Spleen (tissue), 7 donors: ENCODE data around the gene ACER3.

Source experiments
- POLR2A ChIP-seq, 3 donors: fragments of 450-650 bp; IDR thresholded peaks; one replicate each; pipeline ENCODE4 v1.5.1; 2017; ENCODE audit warnings: antibody characterized with exemption in 3 of 3, mild to moderate bottlenecking in 1 of 3
- TF ChIP-seq, protein P1 (sequence below), 11 experiments: fragments of 200-600 bp in 7 of 11; fragments of 450-650 bp in 4 of 11; sonication (generic) in 4 of 11; IDR thresholded peaks in 8 of 11; conservative IDR thresholded peaks in 3 of 11; 1 replicate in 7 of 11; 2 replicates in 4 of 11; pipeline versions ENCODE4 v1.4.0 to v1.8.0; 2016 to 2021; ENCODE audit warnings: antibody characterized with exemption in 11 of 11, inconsistent platforms in 4 of 11, mild to moderate bottlenecking in 1 of 11
- donor health status: DM: no; HTN: no; CAD: no; lungs with moderate emphysema.
- donor health status: DM: no; HTN: no; CAD: no.
- donor health status: DM: no; HTN: no; CAD: no.

DNA sequence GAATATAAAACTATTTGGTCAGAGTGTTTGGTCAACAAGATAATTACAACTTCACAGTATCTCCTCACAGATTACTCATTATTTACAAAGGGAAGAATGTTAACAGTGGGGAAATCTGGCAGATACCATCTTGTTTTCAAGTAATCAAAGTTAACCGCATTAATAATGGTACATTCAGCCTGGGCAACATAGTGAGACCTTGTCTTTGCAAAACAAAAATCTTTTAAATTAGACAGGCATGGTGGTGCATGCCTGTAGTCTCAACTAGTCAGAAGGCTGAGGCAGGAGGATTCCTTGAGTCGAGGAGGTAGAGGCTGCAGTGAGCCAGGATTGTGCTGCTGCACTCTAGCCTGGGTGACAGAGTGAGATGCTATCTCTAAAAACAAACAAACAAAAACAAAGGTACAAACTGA is 78.5 kb downstream of the ACER3 start:
- TF ChIP-seq, protein P1, sequence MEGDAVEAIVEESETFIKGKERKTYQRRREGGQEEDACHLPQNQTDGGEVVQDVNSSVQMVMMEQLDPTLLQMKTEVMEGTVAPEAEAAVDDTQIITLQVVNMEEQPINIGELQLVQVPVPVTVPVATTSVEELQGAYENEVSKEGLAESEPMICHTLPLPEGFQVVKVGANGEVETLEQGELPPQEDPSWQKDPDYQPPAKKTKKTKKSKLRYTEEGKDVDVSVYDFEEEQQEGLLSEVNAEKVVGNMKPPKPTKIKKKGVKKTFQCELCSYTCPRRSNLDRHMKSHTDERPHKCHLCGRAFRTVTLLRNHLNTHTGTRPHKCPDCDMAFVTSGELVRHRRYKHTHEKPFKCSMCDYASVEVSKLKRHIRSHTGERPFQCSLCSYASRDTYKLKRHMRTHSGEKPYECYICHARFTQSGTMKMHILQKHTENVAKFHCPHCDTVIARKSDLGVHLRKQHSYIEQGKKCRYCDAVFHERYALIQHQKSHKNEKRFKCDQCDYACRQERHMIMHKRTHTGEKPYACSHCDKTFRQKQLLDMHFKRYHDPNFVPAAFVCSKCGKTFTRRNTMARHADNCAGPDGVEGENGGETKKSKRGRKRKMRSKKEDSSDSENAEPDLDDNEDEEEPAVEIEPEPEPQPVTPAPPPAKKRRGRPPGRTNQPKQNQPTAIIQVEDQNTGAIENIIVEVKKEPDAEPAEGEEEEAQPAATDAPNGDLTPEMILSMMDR (IDR thresholded peaks at IDR 0.05 in 8 of 11, conservative IDR thresholded peaks at IDR 0.05 in 3 of 11), result no peak
- no peak for TF ChIP-seq POLR2A (IDR thresholded peaks at IDR 0.05)
